Measurements from ENCODE around the gene SPPL3. TPM values are rescaled to one million over a fixed set of nuclear protein-coding genes. Genes with fewer than 3 reads are reported as not detected.

Gene SPPL3
- total RNA-seq, 1 donor from 2014 or later: 43.0 TPM

DNA sequence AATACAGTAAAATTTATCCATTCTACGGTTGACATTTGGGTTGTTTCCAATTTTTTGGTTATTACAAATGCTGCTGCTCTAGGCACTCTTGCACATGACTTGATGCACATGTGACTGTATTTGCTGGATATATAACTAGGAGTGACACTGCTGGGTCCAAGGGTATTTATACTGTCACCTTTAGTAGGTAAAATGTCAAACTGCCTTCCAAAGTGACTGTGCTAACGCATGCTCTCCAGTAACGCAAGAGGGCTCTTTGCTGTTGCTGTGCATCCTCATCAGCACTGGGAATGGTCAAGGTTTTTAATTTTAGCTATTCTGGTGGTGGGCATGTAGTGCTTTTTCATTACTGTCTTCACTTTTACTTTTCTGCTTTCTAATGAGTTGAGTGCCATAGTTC lies 116.3 kb downstream of the SPPL3 start:
- no peak for DNase-seq (ENCODE audit: low spot score)

DNA sequence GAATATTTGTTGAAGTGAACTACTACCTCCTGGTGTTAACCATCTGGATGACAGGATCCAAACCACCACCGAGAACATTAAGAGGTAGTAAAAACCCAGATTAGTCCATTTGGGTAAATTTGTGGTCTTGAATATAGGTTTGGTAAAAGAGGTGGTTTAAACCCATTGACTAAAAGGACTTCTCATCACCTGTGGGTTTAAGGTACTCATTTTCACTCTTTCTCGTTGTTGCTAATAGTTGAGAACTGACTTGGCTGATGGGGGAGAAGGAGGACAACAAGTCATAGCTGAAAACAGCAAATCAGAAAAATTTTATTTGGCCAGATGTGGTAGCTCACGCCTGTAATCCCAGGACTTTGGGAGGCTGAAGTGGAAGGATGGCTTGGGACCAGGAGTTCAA lies 119.4 kb downstream of the SPPL3 start:
- no peak for DNase-seq (ENCODE audit: low spot score)

DNA sequence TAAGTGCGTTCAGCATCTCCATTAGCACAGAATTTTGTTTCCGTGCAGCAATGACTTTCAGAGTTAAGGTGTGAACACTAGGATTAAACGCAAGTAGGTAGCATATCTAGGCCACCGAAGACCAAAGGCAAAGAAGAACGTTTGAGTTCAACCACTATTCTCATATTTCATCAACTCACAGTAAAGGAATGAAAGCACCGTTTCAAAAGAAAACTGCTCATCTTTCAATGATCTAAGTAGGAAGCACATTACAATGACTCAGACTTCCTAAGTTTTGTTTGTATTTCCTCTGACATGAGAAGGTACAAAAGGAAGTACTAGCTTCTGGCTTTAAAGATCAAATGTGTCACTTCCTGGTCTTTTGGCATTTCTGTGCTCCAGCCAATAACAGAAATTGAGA lies 121.0 kb downstream of the SPPL3 start:
- no peak for DNase-seq (ENCODE audit: low spot score)

DNA sequence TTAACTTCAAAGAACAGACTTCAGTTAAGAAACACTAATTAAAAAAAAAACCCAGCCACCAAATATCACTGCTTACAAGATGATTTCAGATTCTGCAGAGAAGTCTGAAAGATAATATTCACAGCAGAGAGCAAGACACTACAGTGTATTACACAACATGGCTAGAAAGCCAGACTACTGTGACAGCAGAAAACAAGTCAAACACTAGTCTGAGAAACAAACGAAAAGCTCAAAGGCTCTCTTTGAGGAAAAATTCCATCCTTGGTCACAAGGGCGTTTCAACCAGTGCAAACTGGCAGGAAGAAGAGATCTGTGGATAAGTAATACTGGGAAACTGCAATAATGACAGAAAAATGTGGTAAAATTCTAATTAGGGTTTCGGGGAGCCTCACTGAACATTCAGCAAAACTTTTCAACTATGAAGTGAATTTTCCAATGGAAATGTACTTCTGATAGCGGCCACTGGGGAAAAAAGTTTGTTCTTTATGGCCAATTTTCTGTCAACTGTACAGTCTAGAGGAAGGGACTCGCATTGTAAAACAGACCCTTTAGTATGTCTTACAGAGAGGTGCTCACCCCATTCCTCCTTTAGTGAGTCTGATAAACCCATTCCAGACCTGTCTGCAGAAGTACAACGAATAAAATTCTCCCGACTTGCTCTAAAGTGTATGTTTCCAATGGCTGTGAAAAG lies 128.2 kb downstream of the SPPL3 start:
- no peak for DNase-seq (ENCODE audit: low spot score)

DNA sequence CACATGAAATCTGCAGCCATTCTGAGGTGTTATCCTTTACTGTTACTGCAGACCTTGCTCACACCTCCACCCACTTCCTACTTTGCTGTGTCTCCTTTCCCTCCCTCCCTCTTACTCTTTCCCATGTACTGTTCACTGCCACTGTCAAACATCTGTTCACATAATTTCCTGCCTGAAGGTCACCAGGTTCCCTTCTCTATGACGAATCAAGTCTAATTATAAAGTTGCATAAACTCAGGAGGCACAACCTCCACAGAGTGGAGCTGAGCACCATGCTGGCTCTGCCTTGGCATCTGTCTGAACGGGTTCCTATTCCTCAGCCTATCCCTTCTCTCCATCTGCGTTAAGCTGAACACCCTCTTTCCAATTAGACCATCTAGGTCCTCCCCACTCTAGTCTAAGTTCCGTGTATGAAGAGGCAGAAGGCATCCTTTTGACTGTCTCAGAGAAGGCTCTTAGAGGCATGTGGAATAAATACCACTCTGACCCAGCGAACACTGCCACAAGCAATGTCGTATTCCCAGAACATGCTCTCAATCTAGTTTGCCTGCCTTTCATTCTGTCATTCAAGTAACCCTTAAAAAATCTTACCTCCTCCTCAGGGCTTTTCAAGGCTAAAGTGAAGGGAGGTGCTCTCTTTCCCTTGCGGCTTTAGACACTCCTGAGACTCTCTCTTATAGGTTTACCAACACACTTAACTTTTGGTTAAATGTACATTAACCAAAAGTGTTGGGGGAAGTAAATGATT lies 129.8 kb downstream of the SPPL3 start:
- no peak for DNase-seq (ENCODE audit: low spot score)

DNA sequence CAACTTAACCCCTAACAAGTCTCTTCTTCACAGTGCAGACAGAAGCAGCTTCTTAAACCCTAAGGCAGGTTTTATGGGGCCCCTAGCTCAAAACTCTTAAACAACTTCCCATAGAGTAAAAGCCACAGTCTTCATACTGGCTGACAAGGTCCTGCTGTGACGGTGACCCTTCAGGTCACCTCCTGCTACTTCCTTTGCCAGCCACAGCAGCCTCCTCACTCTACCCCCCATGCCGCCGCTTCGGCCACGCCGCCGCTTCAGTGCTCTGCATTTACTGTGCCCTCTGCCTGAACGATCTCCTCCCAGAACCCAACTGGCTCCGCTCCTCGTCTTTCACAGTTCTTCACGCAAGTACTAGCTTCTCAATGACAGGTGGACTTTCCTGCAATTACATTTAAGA lies 133.1 kb downstream of the SPPL3 start:
- DNase-seq (ENCODE audit: low spot score): no peak

DNA sequence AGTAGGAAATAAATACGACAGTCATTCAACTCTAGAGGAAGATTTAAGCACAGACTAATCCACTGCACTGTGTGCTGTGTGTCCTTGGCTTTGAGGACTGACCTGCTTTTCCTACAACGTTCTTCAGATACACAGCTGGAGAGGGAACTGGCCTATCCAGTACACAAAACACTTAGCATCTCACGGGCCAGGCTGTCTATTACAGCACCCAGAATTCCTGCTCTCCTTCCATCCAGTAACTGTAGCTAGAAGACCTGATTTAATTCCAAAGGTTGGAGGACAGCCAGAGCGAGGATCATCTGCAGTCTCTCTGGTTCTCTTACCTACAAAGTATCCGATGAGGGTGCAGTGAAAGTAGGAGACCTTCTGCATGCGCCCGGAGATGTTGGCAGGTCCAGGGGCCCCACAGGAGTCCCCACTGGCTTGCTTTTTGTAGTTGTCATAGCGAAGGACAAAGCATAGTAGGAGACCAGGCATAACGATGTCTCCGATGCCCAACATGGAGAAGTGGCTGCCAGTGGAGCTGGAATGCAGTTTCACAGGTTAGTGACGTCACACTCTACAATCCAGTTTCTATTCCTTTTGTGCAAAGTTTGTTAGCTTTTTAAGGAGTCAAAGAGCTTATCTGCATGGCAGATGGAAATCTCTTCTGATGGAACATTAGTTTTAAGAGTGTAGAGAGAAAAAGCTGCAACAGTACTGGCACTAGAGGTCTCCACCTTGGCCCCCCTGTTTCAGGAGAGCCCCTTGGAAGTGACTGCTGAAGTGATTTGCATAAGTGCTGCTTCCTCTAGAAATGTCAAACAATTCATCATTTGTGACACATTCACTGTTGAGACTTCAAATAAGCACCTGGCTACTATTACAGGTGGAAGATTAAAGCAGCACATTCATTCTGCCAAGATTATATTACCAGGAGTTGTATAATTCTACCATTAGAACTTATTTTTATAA lies 136.8 kb downstream of the SPPL3 start:
- DNase-seq (ENCODE audit: low spot score): no peak

DNA sequence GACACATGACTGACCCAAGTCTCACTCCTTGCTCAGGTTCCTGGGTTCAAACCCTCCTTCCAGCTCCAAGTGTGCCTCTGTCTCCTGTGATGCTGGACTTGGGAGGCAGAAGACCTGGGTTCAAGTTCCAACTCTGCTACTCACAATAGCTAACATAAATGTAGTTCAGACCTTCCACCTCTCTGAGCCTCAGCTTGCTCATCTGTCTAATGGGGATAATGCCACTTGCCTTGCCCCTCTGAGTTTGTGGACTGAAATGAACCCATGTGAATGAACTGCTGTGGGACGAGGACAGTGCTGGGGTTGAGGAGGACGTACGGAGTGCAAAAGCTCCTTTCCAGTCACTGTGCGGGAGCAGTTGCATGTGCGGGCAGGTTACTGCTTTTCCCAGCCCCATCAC lies 137.6 kb downstream of the SPPL3 start:
- DNase-seq (ENCODE audit: low spot score): no peak

DNA sequence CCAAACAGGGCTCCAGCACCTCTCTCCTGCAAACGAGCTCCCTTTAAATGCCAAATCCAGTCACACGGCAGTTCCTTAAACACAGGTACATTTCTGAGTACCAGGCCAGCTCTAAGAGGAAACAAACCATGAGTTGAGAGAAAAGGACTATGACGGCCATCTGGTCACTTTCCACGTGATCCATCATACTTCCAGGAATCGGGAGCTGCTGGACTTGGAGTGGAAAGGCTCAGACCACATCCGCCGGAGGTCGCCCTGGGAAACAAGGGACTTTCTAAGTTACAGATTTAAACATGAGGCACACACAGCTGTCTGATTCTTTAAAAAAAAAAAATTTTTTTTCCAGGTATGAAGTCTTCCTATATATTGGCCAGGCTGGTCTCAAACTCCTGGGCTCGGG lies 139.3 kb downstream of the SPPL3 start:
- DNase-seq (ENCODE audit: low spot score): no peak

DNA sequence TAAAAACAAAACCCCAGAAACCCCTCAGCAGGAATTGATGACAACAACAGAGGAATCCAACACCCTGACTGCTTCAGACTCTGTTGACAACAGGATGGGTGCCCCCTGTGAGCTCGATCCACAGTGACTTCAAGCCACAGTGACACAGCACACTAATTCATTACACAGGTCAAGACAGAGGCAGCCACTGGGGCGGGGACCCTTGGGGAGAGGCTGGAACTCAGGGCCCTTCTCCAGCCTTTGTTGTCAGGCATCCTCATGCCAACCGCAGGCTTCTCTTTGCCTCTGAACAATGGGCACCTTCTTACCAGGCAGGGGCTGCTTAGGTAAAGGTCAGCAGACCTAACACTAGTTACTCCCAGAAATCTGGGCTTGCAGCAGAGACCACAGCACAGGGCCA lies 140.9 kb downstream of the SPPL3 start:
- DNase-seq (ENCODE audit: low spot score): no peak

DNA sequence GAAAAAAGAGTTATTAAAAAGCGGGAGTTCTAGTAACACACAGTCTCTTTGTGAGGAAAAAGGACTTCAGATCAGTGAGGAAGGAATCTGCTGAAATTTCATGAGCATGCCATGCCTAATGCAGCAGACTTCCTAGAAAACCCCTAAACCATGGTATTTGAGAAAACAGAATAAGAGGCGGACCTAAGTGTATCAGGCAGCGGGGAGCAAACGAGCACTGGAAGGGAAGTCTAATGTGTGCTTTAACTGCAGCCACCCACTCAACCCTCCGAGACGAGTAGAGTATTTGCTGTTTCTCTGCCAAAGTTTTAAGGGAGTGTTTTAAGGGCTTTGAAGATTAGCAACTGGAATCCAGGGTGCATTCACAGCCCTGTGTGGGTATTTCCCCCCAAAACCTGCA lies 142.1 kb downstream of the SPPL3 start:
- DNase-seq (ENCODE audit: low spot score): no peak

DNA sequence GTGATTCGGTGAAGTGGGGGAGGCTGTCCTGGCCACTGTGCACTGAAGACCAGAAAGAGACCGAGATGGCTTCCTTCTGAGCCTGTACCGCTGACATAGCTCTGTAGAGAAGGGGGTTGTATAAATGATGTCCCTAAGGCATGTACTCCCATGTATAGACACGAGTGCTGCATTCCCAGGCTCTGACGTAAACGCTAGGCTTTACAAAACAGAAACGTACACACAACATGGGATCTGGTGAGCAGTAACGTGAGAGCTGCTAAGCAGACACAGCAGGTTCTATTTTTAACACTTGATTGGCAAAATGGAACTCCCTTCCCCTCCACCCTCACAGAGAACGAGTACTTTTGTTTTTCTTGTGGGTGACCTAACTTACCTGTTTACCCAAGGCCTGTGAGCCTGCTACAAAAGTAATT lies 142.6 kb downstream of the SPPL3 start:
- no peak for DNase-seq (ENCODE audit: low spot score)

DNA sequence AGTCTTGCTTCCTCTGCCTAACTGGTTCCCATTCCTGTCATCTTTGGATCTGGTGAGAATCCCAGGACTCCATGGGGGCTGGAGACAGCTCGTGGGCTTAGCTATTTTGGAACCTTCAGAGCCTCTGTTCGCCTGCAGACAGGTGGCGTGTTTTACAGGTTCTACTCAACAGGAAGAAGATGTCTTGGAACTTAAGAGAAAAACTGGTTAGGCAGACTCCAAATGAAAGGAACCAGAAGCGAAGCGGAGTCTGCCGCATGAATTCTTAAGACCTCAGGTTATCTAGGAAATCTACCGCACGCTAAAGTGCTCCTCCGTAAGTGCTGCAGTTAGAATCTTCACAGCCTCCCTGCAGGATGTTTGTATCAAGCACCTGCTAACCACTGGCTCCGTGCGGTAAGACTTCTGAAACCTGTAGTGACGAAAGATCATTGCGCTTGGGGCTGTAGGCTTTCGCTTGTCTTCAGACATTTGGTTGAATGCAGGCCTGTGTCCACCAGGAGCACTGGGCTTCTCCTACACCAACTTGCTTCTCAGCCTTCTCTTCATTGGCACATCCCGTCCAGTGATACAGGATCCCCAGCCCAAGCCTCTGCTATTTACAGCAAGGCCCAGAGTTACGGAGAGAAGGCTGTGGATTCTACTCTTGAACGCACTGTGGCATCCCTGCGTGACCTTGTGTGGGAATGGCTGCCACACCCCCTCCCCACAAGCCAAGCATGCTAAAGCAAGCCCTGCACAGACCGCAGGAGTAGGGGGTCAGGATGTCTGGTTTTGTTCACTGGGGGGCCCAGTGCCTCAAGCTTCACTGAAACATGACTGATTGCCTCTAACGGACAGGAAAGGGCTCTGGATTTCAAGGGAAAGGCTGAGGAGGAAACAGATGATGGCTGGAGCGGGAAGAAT lies 143.6 kb downstream of the SPPL3 start:
- DNase-seq (ENCODE audit: low spot score): peak; percentile 47

DNA sequence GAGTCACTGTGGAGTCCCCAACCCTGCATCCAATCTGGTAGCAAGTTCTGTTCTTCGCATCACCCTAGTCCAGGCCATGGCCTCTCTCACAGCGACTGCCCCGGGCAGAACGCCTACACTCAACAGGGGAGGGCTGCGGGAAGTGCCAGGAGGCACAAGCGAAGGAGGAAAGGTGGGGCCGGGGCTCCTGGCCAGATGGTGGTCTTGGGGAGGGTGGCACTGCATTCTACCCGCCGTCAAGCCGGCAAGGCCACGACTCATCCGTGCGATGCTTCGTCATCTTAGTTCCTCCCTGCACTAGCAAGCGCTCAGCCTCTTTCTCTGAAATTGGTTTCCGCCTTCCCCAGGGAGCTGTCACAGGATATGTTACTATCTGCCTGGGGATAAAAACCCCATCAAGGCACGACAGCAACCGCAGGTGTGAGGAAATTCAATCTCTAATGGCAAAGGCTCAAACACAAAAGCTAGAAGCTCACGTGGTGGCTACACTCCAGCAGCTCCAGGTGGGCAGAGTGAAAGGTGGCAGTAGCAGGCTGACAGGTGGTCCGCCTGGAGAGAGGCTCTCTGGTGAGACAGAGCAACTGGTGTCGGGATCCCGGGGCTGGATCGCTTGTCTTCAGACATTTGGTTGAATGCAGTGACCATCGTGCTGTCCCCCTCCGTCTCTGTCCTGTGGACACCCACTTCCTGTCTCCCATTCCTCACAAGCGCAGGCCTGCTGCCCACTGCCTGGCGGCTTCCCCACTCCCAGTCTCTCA lies 144.4 kb downstream of the SPPL3 start:
- peak; percentile 83 for DNase-seq (ENCODE audit: low spot score)

DNA sequence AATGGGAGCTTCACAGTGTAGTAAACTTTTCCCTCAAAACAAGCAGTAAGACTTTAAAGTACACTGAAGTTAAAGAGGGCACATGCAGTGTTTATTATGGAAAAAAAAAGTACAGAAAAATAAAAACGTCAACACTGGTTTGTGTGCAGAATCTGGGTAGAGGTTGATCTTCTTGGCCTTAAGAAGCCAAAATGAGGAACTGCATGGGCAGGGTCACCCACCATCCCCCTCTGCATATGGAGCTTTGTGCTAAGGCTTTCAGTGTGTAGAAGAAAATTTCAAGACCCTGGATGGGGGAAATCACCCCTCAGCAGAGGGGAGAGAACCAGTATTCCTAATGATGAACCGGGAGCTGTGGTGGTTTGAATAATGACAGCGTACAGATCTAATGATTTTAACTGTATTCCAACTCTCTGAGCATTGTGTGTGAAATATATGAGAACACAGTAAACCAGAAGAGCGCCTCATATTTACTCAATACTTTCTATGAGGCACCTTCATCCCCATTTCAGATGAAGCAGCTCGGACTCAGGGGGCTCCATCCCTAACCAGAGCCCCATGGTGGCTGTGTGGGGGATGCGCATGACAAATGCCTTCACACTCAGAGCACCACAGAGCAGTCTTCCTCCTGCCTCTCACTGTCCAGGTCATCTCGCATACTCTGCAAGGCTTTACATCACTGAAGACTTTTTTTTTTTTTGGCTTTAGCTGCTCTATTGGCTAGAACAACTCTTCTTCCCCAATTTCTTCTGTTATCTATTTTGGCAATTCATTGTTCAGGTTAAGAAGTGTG lies 145.2 kb downstream of the SPPL3 start:
- peak; percentile 22 for DNase-seq (ENCODE audit: low spot score)

DNA sequence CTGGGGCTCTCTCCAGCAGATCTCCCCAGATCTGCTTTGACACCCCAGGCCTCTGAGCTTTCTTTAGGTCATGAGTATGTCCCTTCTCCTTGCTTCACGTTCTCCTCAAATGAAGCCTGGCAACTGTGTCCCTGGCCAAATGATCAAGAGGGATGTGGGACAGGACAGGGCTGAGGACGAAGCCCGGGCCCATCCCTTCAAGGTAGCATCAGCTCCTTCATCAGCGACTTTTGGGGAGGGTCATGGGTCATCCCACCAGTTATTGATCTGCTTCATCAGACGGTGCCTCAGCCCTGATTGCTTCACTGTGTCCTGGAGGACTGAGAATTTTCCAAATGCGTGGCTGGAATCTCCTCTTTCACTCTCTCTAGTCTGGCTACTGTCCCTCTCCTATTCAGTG lies 146.2 kb downstream of the SPPL3 start:
- DNase-seq (ENCODE audit: low spot score): peak; percentile 67

DNA sequence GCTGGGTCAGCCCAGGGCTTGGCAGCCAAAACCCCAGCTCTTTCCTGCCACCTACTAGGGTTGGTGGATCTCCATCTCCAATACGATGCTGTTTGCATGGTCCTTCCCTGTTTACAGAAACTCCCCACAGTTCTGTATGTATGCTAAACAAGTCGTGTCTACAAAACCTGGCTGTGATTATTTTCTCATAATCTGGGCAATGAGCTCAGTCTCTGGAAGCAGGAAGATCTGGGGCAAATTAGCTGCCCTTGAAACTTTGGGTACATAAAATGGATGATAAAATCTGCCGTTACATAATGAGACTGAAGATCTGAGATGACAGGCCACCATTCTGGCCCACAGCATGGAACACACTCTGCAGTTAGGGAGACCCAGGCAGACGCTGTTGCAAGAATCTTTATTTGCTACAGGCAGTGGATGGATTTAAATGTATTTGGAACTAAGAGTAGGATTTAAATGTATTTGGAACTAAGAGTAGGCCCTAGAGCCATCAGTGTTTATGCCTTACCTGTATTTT lies 146.9 kb downstream of the SPPL3 start:
- DNase-seq (ENCODE audit: low spot score): peak; percentile 4

DNA sequence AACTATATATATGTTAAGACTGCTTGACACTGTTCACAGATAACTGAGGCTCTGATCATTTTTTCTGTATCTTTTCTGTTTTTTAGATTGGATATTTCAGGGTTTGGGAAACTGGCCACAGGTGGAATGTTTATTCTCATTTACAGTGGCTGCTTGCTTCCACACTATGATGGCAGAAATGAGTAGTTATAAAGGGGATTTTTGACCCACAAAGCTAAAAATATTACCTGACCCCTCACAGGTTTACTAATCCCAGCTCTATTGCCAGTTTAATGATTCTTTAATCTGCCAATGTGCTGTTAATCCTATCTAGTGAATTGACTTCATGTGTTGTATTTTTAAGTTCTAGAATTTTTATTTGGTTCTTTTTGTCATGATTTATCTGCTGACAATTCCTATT lies 148.9 kb downstream of the SPPL3 start:
- no peak for DNase-seq (ENCODE audit: low spot score)

DNA sequence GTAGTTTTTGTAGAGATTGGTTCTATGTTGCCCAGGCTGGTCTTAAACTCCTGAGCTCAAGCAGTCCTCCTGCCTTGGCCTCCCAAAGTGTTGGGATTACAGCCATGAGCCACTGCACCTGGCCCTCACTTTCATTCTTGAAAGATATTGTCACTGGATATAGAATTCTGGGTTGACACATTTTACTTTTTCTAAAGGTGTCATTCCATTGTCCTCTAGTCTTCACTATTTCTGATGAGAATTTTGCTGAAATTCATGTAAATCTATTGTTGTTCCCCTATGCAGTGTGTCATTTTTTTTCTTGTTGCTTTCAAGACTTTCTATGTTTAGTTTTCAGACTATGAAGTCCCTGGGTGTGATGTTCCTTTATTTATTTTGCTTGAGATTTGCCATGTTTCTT lies 149.4 kb downstream of the SPPL3 start:
- no peak for DNase-seq (ENCODE audit: low spot score)
